Daoy (cell line): Measurements from ENCODE around the gene MYRF. TPM values are rescaled to one million over a fixed set of nuclear protein-coding genes. Genes with fewer than 3 reads are reported as not detected.

Experiments used
- DNase-seq: peaks from one replicate; pipeline ENCODE4 v3.0.0-alpha.2; 2015; ENCODE audit warnings: low read depth
- total RNA-seq: library from RNA; depleted of rRNA; stranded (reverse); fragments of >200 nt; shearing (Covaris generic); gene quantifications from 2 replicates; pipeline ENCODE4 v1.2.3, GENCODE V29; 2014

The MYRF gene
- total RNA-seq, 1 experiment from 2014 or later: 2.1 TPM

GRCh38 chr11:61718621-61719302, 33.7 kb upstream of the MYRF start:
- peak; percentile 83 for DNase-seq

- DNase-seq: no peak
Measured at GRCh38 chr11:61719978-61720377, 32.5 kb upstream of the MYRF start.

GRCh38 chr11:61720597-61720996, 31.8 kb upstream of the MYRF start:
- DNase-seq: no peak

GRCh38 chr11:61724437-61724836, 28.0 kb upstream of the MYRF start:
- DNase-seq: no peak

GRCh38 chr11:61725781-61726231, 26.6 kb upstream of the MYRF start:
- DNase-seq: peak; percentile 86

- DNase-seq: no peak
Measured at GRCh38 chr11:61726775-61727174, 25.7 kb upstream of the MYRF start.

GRCh38 chr11:61727401-61727811, 25.0 kb upstream of the MYRF start:
- no peak for DNase-seq

- DNase-seq: peak; percentile 21
Measured at GRCh38 chr11:61728066-61728939, 24.1 kb upstream of the MYRF start.

- DNase-seq: peak; percentile 86
Measured at GRCh38 chr11:61728940-61729219, 23.6 kb upstream of the MYRF start.

- peak; percentile 64 for DNase-seq
Measured at GRCh38 chr11:61730240-61730994, 22.0 kb upstream of the MYRF start.

GRCh38 chr11:61731211-61731951, 21.1 kb upstream of the MYRF start:
- no peak for DNase-seq

- no peak for DNase-seq
Measured at GRCh38 chr11:61731952-61732675, 20.3 kb upstream of the MYRF start.

- DNase-seq: no peak
Measured at GRCh38 chr11:61732705-61733104, 19.7 kb upstream of the MYRF start.

GRCh38 chr11:61733120-61733978, 19.1 kb upstream of the MYRF start:
- DNase-seq: peak; percentile 84

GRCh38 chr11:61734767-61735166, 17.7 kb upstream of the MYRF start:
- DNase-seq: no peak

- DNase-seq: no peak
Measured at GRCh38 chr11:61735391-61735790, 17.0 kb upstream of the MYRF start.

- no peak for DNase-seq
Measured at GRCh38 chr11:61736310-61736709, 16.1 kb upstream of the MYRF start.

GRCh38 chr11:61737131-61737530, 15.3 kb upstream of the MYRF start:
- peak; percentile 24 for DNase-seq

- DNase-seq: no peak
Measured at GRCh38 chr11:61737636-61738386, 14.6 kb upstream of the MYRF start.
